ENCODE data around the gene THEMIS2. TPM values are rescaled to one million over a fixed set of nuclear protein-coding genes. Genes with fewer than 3 reads are reported as not detected.

Gene THEMIS2
- total RNA-seq, 1 experiment from 2014 or later, result 17.2 TPM

DNA sequence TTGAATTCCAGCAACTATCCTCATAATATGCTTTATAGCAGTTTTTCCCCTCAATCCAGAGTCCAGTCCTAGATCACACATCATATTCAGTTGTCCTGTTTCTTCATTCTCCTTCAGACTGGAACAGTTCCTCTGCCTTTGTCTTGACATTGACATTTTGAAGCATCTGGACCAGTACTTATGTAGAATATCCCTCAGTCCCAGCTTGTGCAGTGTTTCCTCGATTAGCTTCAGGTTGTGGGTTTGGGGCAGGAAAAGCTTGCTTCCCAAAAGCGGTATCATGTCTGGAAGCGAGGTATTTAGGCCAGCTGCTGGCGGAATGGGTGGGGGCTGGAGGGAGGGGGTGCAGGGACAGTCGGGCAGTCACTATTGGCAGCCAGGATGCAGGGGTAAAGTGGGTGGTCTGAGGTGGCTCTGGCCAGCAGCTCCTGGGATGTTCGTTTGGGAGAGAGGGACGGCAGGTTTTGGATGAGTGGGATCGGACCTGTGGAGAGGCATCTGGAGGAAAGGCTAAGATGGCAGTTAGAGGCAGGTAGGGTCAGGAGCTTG, 6.5 kb downstream of the THEMIS2 start:
- Histone ChIP-seq H2BK12ac (ENCODE audit: insufficient read length, low read depth, low read length) (no peak overlapping the region), H3K4me1 (ENCODE audit: insufficient read depth, low read length) (no peaks in the 10 kb centered on the region), H2AFZ (ENCODE audit: low read length) (no peak overlapping the region), H2BK15ac (ENCODE audit: low read depth, low read length) (no peak overlapping the region), H3K27ac (ENCODE audit: insufficient read length, low read depth, low read length) (no peak overlapping the region), H2BK20ac (ENCODE audit: low read depth, low read length, poor library complexity, severe bottlenecking) (no peak overlapping the region), H3K9me3 (ENCODE audit: control insufficient read depth, low read depth, low read length) (no peaks in the 10 kb centered on the region), H4K20me1 (ENCODE audit: control insufficient read depth, insufficient read depth, insufficient read length) (peaks cover 2% of the 10 kb centered on the region), H3T11ph (ENCODE audit: low read length) (no peak overlapping the region), H3K4me2 (ENCODE audit: insufficient read depth, insufficient read length, low read length) (no peak overlapping the region), H3K23me2 (ENCODE audit: insufficient read length, low read depth, low read length, poor library complexity, severe bottlenecking) (no peaks in the 10 kb centered on the region), H3K79me2 (ENCODE audit: insufficient read depth, low read length) (no peaks in the 10 kb centered on the region), H3K56ac (ENCODE audit: insufficient read length, low read depth, low read length) (no peak overlapping the region), H2AK5ac (ENCODE audit: insufficient read length, low read length) (no peak overlapping the region), H3K14ac (ENCODE audit: insufficient read depth, low read length) (no peak overlapping the region), H3K9ac (ENCODE audit: extremely low read depth, insufficient read length, low read length) (no peak overlapping the region), H3K23ac (ENCODE audit: insufficient read length, low read depth, low read length) (no peak overlapping the region), H2BK120ac (ENCODE audit: low read depth, low read length, poor library complexity, severe bottlenecking) (no peak overlapping the region), H4K8ac (replicated peaks; ENCODE audit: insufficient read length, low read depth, low read length) (no peak overlapping the region), H2BK5ac (ENCODE audit: insufficient read length, low read length) (no peak overlapping the region), H3K18ac (ENCODE audit: insufficient read length, low read depth, low read length) (no peak overlapping the region), H3K4ac (ENCODE audit: low read depth, low read length) (no peak overlapping the region), H4K5ac (ENCODE audit: insufficient read length, low read depth, low read length) (no peak overlapping the region), H3K79me1 (ENCODE audit: insufficient read depth, low read depth, low read length, poor library complexity, severe bottlenecking) (no peaks in the 10 kb centered on the region), H3K27me3 (ENCODE audit: insufficient read depth, low read length) (no peaks in the 10 kb centered on the region), H4K91ac (ENCODE audit: insufficient read length, low read depth, low read length) (no peak overlapping the region)
- Mint-ChIP-seq H3K4me3 (no peak overlapping the region), H3K9me3 (no peaks in the 10 kb centered on the region; a peak in 1 of 5 replicates), H3K27ac (peak overlapping the region in 1 of 3 experiments; percentile 74; a peak in 1 of 7 replicates), H3K36me3 (ENCODE audit: insufficient read depth in 1 of 3, low read depth in 3 of 3) (peaks cover 0 to 40% (median 33%) of the 10 kb centered on the region in 3 experiments), H3K4me1 (no peaks in the 10 kb centered on the region), H3K27me3 (ENCODE audit: low read depth) (no peaks in the 10 kb centered on the region; the same call in 1 of the 2 replicates)
- TF ChIP-seq, protein P1, sequence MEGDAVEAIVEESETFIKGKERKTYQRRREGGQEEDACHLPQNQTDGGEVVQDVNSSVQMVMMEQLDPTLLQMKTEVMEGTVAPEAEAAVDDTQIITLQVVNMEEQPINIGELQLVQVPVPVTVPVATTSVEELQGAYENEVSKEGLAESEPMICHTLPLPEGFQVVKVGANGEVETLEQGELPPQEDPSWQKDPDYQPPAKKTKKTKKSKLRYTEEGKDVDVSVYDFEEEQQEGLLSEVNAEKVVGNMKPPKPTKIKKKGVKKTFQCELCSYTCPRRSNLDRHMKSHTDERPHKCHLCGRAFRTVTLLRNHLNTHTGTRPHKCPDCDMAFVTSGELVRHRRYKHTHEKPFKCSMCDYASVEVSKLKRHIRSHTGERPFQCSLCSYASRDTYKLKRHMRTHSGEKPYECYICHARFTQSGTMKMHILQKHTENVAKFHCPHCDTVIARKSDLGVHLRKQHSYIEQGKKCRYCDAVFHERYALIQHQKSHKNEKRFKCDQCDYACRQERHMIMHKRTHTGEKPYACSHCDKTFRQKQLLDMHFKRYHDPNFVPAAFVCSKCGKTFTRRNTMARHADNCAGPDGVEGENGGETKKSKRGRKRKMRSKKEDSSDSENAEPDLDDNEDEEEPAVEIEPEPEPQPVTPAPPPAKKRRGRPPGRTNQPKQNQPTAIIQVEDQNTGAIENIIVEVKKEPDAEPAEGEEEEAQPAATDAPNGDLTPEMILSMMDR (conservative IDR thresholded peaks at IDR 0.05), result no peak
- WGBS (ENCODE audit: extremely low coverage, insufficient read length, low lambda C conversion rate), result no CpG with 5 or more reads among the region's 8 CpGs
- DNase-seq, result no peak

All from H9 (cell line).